HG02588 (cell line): ENCODE measurements around the gene EML6.

Source experiments
- ATAC-seq: cut with Tn5 transposase; IDR thresholded peaks from one replicate; pipeline ENCODE4 v1.9.1; 2021; ENCODE audit warnings: mild to moderate bottlenecking, moderate library complexity; ENCODE audit not compliant: unreplicated experiment

Gene EML6

GRCh38 chr2:54704688-54705605 is 18.5 kb upstream of the EML6 start:
- ATAC-seq: no peak

GRCh38 chr2:54706622-54707021 is 16.8 kb upstream of the EML6 start:
- ATAC-seq: no peak

- no peak for ATAC-seq
Observed at GRCh38 chr2:54708584-54709335, 14.7 kb upstream of the EML6 start.

- no peak for ATAC-seq
Observed at GRCh38 chr2:54709336-54709809, 14.1 kb upstream of the EML6 start.

- no peak for ATAC-seq
Observed at GRCh38 chr2:54710216-54710615, 13.2 kb upstream of the EML6 start.

- no peak for ATAC-seq
Observed at GRCh38 chr2:54712516-54712915, 10.9 kb upstream of the EML6 start.

GRCh38 chr2:54714996-54715395 is 8.5 kb upstream of the EML6 start:
- no peak for ATAC-seq

- no peak for ATAC-seq
Observed at GRCh38 chr2:54716375-54716774, 7.1 kb upstream of the EML6 start.

GRCh38 chr2:54720563-54720962 is 2.9 kb upstream of the EML6 start:
- no peak for ATAC-seq

- no peak for ATAC-seq
Observed at GRCh38 chr2:54722641-54723040, 821 bp upstream of the EML6 start.

- ATAC-seq: no peak
Observed at GRCh38 chr2:54723996-54724559, 616 bp downstream of the EML6 start.

GRCh38 chr2:54724560-54725342 is 1.3 kb downstream of the EML6 start:
- ATAC-seq: no peak

- ATAC-seq: no peak
Observed at GRCh38 chr2:54725343-54726099, 2.1 kb downstream of the EML6 start.

- ATAC-seq: no peak
Observed at GRCh38 chr2:54726431-54726830, 3.0 kb downstream of the EML6 start.

GRCh38 chr2:54726940-54727339 is 3.5 kb downstream of the EML6 start:
- ATAC-seq: no peak

GRCh38 chr2:54728669-54729120 is 5.2 kb downstream of the EML6 start:
- no peak for ATAC-seq

GRCh38 chr2:54735636-54736035 is 12.2 kb downstream of the EML6 start:
- ATAC-seq: no peak

- no peak for ATAC-seq
Observed at GRCh38 chr2:54738281-54738680, 14.8 kb downstream of the EML6 start.

- ATAC-seq: no peak
Observed at GRCh38 chr2:54740333-54740732, 16.9 kb downstream of the EML6 start.

- ATAC-seq: no peak
Observed at GRCh38 chr2:54741250-54741649, 17.8 kb downstream of the EML6 start.
